GM13977 (cell line): ENCODE data around the gene AP5Z1.

Experiments
- DNase-seq: peaks from one replicate; pipeline ENCODE4 v3.0.0; 2012; ENCODE audit warnings: low spot score
- in situ Hi-C: fragments of 300-500 bp; cut with MboI; formaldehyde crosslinking; loops from one replicate; pipeline ENCODE4 v1.12.0; 2022; ENCODE audit warnings: low sequenced_read_pairs, low pct_unique_long_range_greater_than_20kb, mixed read lengths, inconsistent platforms; ENCODE audit not compliant: unreplicated experiment
- TF ChIP-seq, protein P1 (sequence below): IDR thresholded peaks from 2 replicates; pipeline ENCODE4 v1.5.1; 2012; ENCODE audit warnings: mild to moderate bottlenecking, control low read depth; ENCODE audit not compliant: insufficient read depth; ENCODE audit errors: extremely low read depth, missing control alignments

AP5Z1 gene

DNA sequence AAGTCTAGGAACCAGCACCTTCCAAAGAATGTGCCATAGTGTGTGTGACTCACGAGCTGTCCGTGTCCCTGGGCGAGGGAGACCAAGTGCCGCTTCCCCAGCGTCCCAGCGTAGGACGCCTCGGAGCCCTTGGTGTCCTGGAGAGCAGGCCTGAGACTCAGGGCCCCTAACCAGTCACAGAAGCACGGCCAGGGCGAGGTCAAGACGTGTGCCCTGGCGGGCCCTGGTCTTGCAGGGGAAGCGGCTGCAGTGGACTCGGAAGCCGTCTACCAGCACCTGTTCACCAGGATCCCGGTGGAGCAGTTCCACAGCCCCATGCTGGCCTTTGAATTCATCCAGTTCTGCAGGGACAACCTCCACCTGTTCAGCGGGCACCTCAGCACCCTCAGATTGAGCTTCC, 10.6 kb downstream of the AP5Z1 start:
- TF ChIP-seq, protein P1, sequence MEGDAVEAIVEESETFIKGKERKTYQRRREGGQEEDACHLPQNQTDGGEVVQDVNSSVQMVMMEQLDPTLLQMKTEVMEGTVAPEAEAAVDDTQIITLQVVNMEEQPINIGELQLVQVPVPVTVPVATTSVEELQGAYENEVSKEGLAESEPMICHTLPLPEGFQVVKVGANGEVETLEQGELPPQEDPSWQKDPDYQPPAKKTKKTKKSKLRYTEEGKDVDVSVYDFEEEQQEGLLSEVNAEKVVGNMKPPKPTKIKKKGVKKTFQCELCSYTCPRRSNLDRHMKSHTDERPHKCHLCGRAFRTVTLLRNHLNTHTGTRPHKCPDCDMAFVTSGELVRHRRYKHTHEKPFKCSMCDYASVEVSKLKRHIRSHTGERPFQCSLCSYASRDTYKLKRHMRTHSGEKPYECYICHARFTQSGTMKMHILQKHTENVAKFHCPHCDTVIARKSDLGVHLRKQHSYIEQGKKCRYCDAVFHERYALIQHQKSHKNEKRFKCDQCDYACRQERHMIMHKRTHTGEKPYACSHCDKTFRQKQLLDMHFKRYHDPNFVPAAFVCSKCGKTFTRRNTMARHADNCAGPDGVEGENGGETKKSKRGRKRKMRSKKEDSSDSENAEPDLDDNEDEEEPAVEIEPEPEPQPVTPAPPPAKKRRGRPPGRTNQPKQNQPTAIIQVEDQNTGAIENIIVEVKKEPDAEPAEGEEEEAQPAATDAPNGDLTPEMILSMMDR, result no peak
- no peak for DNase-seq
- in situ Hi-C loops, result no loop called here

DNA sequence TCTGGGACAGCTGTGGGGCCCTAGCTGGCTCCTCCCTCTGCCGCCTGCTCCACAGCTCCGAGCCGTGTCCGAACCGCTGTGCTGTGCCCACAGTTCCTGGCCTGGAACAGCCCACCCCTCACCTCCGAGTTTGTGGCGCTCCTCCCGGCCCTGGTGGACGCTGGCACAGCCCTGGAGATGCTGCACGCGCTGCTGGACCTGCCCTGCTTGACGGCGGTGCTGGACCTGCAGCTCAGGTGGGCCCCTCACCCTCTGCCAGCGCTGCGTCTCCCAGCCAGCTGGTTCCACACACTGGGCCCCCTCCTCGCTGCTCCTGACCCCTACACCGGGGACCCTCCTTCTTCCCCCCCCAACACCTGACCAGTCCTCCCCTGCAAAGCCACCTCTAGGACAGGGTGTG, 12.1 kb downstream of the AP5Z1 start:
- DNase-seq, result no peak
- in situ Hi-C loops, result no loop called here
- TF ChIP-seq, protein P1, result no peak

DNA sequence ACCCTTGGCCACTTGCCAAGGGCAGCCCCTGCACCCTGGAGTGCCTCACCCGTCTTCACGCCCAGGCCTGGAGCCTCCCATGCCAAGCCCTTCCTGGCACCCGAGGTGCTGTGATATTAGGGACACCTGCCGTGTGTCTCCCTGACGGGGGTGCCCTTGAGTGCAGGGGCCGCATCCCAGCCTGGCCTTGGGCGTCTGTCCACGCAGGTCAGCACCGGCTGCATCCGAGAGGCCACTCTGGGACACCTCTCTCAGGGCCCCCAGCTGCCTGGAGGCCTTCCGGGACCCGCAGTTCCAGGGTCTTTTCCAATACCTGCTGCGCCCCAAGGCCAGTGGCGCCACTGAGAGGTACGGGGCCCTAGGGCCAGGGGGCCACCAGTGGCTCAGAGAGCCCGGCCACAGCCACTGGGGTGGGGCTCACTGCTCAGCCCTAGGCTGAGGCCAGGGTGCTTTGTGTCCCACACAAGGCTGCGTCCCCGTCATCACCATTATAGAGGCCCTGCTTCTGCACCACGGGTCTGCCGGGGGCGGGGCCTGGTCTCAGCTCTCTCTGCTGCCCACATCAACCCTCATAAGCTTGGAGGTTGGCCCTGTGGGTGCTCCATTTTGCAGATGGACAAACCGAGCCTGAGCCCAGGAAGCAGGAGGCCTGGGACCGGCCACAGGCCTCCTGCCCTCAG, 12.7 kb downstream of the AP5Z1 start:
- TF ChIP-seq, protein P1, result no peak
- in situ Hi-C loops, result no loop called here
- DNase-seq, result no peak

DNA sequence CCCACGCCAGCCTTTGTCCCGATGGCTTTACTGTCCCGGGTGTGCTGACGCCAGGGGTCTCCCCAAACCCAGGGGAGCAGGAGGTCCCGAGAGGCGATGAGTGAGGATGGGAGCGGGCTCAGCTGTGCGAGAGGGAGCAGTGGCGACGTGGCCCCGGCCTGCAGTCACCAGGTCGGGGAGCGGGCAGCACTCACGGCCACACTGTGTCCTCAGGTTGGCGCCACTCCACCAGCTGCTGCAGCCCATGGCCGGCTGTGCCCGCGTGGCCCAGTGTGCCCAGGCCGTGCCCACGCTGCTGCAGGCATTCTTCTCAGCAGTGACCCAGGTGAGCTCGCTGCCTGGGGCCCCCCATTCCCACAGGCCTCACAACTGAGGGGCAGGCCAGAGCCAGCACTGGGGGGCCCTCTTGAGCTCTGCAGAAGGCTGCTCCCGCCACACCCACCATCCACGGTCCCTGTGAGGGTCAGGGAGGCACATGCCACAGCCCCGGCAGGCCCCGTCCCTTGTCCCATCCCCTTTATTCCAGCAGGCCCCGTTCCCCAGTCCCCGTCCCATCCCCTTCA, 13.3 kb downstream of the AP5Z1 start:
- TF ChIP-seq, protein P1, result no peak
- in situ Hi-C loops, result no loop called here

DNA sequence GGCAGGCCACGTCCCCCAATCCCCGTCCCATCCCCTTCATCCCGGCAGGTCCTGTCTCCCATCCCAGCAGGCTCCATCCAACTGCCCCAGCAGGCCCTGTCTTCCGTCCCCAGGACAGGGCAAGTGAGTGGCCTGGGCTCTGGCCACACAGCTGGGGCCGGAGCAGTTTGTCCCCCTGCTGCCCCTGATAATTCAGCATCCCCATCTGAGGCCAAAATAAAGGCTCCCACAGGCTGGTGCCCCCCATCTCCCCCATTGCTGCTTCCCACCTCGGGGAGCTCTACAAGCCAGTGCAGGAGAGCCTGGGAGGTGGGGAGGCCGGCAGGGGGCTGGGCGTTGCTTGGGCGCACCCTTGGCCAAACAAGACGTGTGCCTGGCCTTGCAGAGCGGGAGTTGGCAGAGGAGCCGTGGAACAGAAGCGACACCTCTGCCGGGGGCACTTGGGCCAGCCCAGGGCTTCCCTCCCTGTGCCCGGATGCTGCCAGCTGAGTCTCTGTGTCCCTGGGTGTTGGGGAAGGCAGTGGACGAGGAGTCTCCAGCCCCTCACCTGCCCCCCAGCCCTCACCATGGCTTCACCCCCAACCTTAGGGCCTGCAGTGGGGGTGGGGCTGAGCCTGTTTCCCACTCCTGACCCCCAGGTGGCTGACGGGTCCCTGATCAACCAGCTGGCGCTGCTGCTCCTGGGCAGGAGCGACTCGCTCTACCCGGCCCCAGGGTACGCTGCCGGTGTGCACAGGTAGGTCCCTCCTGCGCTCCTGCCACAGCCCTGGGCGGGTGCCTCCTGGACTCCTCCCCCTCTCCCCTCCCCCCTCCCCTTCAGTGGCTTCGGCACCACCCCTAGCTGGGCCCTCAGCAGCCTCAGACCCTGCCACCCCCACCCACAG, 14.0 kb downstream of the AP5Z1 start:
- TF ChIP-seq, protein P1, result no peak
- in situ Hi-C loops, result no loop called here
- DNase-seq, result no peak

More for the DNA sequence above, 13.3 kb downstream of the AP5Z1 start:
- DNase-seq, result no peak

DNA sequence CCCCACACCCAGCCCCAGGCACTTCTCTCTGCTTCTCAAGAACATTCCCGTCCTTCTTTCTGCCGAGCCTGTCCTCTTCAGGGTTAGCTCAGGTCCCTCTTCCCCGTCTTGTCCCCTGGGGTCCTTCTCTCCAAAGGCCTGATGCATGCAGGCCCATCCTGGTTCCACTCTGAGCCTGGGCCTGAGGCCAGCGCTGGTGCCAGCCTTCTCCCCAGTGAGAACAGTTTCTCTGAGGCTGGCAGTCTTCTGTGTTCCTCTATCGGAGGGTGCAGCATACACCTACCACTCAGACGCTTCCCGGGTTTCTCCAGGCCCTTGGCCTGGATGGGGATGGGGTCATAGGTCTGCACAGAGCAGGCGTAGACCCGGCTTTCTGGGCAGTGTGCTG, 14.6 kb downstream of the AP5Z1 start:
- in situ Hi-C loops, result no loop called here
- DNase-seq, result no peak
- TF ChIP-seq, protein P1, result no peak
